Measurements from ENCODE around the gene TNNT1.

GRCh38 chr19:55112246-55112776 lies 36.7 kb downstream of the TNNT1 start:
- TF ChIP-seq CTCF (IDR thresholded peaks at IDR 0.05) (no peak), EP300 (IDR thresholded peaks at IDR 0.05) (no peak)
